GM12801 (cell line): ENCODE results near the gene GTPBP1.

Experiments
- CTCF ChIP-seq: IDR thresholded peaks from one replicate; pipeline ENCODE4 v1.5.1; 2011; ENCODE audit warnings: control low read depth; ENCODE audit not compliant: insufficient read length; ENCODE audit errors: extremely low read depth

Gene GTPBP1

GRCh38 chr22:38733329-38733723 is 27.6 kb downstream of the GTPBP1 start:
- no peak for TF ChIP-seq CTCF

- no peak for TF ChIP-seq CTCF
Observed at GRCh38 chr22:38733724-38734381, 28.1 kb downstream of the GTPBP1 start.

- no peak for TF ChIP-seq CTCF
Observed at GRCh38 chr22:38734421-38735100, 28.8 kb downstream of the GTPBP1 start.

- TF ChIP-seq CTCF: no peak
Observed at GRCh38 chr22:38735126-38735464, 29.4 kb downstream of the GTPBP1 start.

GRCh38 chr22:38735465-38736256 is 29.9 kb downstream of the GTPBP1 start:
- no peak for TF ChIP-seq CTCF

- no peak for TF ChIP-seq CTCF
Observed at GRCh38 chr22:38736257-38736570, 30.5 kb downstream of the GTPBP1 start.

- no peak for TF ChIP-seq CTCF
Observed at GRCh38 chr22:38737302-38738060, 31.7 kb downstream of the GTPBP1 start.
